HUDEP-2 (cell line): ENCODE measurements around the gene PRXL2B.
A peak's percentile ranks its signal among the peaks of the same experiment; 100 is the strongest.
"Not testable (repeated sequence)": the region's sequence is repeated elsewhere in the genome, so short reads cannot be mapped to it uniquely, and the experiment has no call there.

Experiments
- DNase-seq, 76 experiments: peaks; one replicate each; lab custom pipeline; 2025; ENCODE audit not compliant: unreplicated experiment in 76 of 76; lab: John Stamatoyannopoulos, UW

PRXL2B gene

DNA sequence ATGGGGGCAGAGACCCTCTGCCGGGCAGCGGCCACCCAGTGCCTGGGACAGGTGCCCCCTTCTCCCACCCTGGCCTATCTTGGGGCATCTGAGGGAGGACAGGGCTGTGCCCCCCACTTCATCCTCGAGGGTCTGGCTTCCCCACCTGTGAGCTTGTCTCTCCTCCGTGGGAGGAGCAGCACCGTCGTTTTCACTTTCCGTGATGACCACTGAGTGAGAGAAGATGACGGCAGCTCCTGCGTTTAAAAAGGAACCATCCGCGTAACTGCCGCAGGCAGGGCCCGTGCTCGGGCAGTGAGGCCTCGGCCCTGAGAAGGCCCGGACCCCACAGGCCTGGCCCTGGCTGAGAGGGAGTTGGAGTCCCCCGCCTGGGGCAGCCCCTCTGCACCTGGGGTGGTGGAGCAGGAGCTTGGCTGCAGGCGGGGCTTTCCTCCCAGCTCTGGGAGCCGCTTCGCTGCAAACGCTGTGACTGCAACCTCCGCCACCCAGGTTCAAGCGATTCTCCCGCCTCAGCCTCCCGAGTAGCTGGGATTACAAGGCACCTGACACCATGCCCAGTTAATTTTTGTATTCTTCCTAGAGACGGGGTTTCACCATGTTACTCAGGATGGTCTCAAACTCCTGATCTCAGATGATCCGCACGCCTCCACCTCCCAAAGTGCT lies 37.1 kb upstream of the PRXL2B start:
- DNase-seq = not testable (repeated sequence)

DNA sequence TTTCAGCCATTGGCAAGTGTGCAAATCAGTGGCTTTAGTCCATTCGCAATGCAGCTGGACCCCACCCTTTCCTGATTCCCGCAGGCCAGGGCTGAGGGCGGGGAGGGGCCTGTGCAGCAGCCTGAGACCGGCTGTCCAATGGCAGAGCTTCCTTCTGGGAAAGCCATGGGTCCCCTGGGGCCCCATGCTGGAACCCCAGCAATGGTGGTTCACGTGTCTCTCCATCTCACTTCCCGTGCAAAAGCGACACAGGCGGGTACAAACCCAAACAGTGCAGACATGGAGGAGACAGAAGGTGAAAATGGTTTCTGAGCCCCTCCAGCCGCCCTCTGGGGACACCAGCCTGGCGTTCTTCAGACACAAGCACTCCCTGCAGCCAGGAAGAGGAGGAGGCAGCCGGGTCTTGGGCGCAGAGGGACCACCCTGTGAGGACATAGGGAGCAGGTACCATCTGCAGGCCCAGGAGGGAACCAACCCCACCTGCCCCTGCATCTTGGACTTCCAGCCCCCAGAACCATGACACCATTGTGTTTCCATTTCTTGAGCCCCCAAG lies 36.2 kb upstream of the PRXL2B start:
- DNase-seq = not testable (repeated sequence)

- not testable (repeated sequence) for DNase-seq
Measured at GRCh38 chr1:2551544-2551943, 35.0 kb upstream of the PRXL2B start.

- DNase-seq = no peak
Measured at GRCh38 chr1:2552189-2552588, 34.4 kb upstream of the PRXL2B start.

DNA sequence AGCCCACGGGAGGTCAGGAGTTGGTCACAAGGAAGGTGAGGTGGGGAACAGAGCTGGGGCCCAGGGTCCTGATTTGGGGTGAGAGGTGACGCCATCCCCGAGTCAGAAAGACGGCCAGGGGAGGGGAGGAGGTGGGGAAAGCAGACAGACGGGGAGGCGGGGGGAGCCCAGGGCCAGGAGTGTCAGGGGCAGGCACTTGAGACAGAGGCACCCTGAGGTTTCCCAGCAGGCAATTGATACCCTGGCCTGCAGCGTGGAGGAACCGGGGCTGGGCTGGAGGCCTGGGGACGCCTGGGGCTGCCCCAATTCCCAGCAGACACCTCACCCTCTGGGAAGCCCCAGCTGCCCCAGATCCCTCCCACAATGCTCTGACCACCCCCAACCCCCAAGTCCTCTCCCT lies 33.5 kb upstream of the PRXL2B start:
- DNase-seq = not testable (repeated sequence)

- DNase-seq = no peak
Measured at GRCh38 chr1:2553871-2554620, 32.5 kb upstream of the PRXL2B start.

DNA sequence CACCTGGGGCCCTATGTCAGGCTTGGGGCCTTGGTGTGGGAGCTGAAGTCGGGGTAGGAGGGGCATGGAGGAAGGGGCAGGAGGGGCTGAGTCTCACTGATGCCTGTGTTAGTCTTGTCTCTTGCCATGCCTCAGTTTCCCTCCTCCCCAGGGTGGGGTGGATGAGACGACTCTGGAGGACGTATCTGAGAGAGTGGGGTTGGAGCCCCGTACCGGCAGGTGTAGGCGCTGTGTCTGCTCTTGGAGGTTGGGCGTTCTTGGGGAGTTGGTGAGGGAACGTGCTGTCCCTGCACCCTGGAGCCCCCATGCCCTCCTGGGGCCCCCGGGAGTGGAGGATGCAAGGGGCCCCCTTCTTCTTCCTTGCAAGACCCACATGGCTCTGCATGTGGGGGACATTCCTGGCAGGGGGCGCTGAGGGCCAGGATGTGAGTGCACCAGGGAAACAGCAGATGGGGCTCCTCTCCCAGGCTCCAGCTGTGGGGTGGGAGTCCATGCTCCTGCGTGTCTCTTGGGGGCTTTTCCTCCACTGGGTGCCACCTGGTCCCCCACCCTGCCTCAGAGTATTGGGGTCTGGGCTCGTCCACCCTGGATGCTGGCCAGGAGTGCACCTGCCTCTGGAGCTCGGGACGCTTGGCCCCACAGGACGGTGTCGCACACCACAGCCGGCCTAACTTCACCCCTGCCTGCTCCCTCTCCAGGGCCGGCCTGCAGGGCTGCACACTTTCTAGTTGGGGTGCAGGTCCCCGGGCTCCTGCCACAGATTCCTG lies 31.8 kb upstream of the PRXL2B start:
- peak in 24 of 76 experiments; percentile 12 to 36 (median 22) for DNase-seq

GRCh38 chr1:2555634-2556276 lies 30.8 kb upstream of the PRXL2B start:
- DNase-seq = peak in 58 of 76 experiments; percentile 12 to 76 (median 48)

DNA sequence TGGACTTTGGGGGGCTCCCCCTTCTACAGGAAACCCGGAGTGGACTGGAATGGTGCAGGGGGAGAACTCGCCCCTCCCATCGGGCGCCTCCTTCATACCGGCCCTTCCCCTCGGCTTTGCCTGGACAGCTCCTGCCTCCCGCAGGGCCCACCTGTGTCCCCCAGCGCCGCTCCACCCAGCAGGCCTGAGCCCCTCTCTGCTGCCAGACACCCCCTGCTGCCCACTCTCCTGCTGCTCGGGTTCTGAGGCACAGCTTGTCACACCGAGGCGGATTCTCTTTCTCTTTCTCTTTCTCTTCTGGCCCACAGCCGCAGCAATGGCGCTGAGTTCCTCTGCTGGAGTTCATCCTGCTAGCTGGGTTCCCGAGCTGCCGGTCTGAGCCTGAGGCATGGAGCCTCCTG lies 30.3 kb upstream of the PRXL2B start, which contains the start of gene TNFRSF14:
TNFRSF14 (plus strand) TSS at position 95 of the 401 bp plus-strand sequence; CDS start at position 389, 294 bp downstream.
- peak in 25 of 76 experiments; percentile 16 to 87 (median 42) for DNase-seq

DNA sequence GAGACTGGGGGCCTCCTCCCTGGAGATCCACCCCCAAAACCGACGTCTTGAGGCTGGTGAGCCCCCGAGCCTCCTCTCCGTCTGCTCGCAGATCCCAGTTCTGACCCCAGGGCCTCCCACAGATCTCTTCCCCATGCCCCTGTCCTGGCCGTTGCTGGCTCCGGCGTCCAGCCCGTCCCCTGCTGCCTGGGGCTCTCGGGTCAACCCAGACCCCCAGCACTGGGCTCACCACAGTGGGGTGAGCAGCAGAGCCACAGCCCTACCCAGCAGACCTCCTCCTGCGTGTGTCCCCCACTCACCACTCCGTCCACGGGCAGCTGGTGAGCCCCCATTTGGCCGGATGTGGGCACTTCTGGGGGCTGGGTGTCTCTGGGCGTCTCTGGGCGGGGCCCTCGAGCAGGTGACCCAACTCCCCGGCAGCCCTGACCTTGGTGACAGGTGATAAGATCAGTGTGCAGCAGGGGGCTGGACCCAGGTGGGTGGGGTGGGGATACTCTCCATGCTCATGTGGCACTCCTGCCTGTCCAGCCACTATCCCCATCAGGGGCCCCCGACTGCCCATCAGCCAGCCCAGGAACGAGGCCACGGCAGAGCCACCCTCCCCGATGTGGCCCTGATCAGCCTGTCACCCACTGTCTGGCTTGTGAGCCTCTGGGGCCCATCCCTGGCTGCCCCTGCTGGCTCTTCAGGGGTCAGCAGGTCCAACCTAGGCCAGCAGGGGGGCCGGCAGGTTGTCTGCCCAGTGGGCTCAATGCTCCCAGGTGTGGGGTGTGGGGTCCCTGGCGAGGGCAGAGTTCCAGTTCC lies 29.7 kb upstream of the PRXL2B start:
- peak in 19 of 76 experiments; percentile 13 to 49 (median 28) for DNase-seq

- DNase-seq = no peak
Measured at GRCh38 chr1:2557482-2558400, 28.8 kb upstream of the PRXL2B start.

DNA sequence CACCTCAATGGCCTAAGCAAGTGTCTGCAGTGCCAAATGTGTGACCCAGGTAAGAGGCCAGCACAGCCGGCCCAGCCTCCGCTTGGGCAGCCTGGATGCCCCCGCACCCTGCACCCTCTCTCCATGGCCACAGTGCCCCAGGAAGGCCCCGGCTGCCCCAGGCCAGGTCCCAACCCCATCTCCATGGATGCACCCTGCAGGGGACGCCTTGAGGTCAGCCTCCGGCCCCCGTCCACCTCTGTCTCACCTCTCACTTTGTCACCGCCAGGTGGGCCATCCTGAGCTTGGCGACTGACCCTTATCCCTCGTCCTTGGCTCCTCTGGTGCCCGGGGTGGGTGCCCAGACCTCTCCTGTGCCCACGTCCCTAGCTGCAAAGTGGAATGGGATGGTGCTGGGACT lies 28.2 kb upstream of the PRXL2B start:
- DNase-seq = no peak

DNA sequence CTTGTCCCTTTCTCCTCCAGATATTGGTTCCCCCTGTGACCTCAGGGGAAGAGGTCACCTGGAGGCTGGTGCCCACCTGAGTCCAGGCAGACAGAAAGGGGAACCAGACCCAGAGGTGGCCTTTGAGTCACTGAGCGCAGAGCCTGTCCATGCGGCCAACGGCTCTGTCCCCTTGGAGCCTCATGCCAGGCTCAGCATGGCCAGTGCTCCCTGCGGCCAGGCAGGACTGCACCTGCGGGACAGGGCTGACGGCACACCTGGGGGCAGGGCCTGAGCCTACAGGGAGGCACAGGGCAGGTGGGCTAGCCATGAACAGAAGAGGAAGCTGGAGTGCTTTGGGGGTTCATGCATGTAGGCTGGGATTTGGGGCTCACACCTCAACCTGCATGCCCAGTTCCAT lies 27.7 kb upstream of the PRXL2B start:
- no peak for DNase-seq

- DNase-seq = no peak
Measured at GRCh38 chr1:2559509-2560298, 26.9 kb upstream of the PRXL2B start.

DNA sequence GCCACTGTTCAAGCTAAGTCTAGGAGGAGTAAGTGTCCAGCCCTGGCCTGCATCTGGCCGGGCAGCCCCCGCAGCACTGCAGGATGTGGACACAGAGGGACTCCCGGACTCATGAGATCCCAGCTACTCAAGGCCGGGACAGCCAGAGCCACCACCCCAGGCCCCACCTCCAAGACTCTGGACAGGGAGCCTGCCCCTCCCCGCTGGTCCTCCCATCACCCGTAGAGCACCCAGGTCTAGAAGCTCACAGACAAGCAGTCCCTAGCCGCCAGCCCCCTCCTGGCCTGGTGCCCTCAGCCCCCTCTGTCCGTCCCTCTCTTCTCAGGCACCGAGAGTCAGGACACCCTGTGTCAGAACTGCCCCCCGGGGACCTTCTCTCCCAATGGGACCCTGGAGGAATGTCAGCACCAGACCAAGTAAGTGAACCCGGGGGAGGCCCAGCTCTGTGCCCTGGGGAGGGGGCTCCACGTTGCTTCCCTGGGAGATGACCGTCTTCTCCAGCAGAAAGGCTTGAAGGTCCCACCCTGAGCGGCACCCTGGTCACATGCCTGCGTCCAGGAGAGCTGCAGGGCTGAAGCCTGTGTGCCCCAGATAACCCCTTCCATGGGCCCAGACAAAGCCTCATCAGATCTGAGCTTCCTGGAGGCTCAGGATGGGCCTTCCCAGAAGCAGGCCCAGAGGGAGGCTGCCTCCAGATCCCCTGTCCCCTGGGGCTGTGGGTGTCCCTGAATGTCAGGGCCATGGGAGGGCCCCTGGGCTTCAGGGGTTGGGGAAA lies 26.1 kb upstream of the PRXL2B start:
- DNase-seq = peak in 14 of 76 experiments; percentile 8 to 41 (median 20)

DNA sequence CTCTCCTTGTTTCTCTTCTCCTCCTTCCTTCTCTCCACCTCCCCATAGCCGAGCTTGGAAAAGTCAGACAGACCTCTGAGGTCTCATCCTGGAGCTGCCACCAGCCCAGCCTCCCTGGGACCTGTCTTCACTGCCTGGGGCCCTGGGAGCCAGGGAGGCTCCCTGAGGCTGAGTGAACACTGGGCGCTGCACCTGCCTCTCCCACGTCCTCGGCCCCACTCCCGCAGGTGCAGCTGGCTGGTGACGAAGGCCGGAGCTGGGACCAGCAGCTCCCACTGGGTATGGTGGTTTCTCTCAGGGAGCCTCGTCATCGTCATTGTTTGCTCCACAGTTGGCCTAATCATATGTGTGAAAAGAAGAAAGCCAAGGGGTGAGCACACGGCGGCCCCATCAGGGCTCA lies 25.1 kb upstream of the PRXL2B start:
- DNase-seq = no peak
